K562 (cell line): ENCODE data around the gene SGK1. TPM values are rescaled to one million over a fixed set of nuclear protein-coding genes. Genes with fewer than 3 reads are reported as not detected.

Experiments used
- ARID1B ChIP-seq: fragments of 450-650 bp; IDR thresholded peaks from 2 replicates; pipeline ENCODE4 v1.6.1; 2016; ENCODE audit warnings: antibody characterized with exemption, mild to moderate bottlenecking, inconsistent platforms
- ATF3 ChIP-seq, 2 experiments: fragments of 450-650 bp in 1 of 2; sonication (generic) in 1 of 2; formaldehyde crosslinking in 1 of 2; IDR thresholded peaks in 1 of 2; conservative IDR thresholded peaks in 1 of 2; 2 replicates each; pipeline versions ENCODE4 v1.6.1 to v1.8.1; 2016 to 2023; ENCODE audit warnings: mild to moderate bottlenecking in 2 of 2, moderate library complexity in 2 of 2, inconsistent platforms in 1 of 2, missing genetic modification reagents in 1 of 2
- CTBP1 ChIP-seq: fragments of 450-650 bp; IDR thresholded peaks from 2 replicates; pipeline ENCODE4 v1.6.1; 2016; ENCODE audit warnings: borderline replicate concordance
- KDM2B ChIP-seq: fragments of 250-450 bp; sonication (Bioruptor Pico); IDR thresholded peaks from 2 replicates; pipeline ENCODE4 v1.8.0; 2021; ENCODE audit warnings: mild to moderate bottlenecking, moderate library complexity
- MEIS2 ChIP-seq: fragments of 450-650 bp; IDR thresholded peaks from 2 replicates; pipeline ENCODE4 v1.6.1; 2014; ENCODE audit warnings: mild to moderate bottlenecking; ENCODE audit not compliant: partially characterized antibody
- MIER1 ChIP-seq: fragments of 450-650 bp; IDR thresholded peaks from 2 replicates; pipeline ENCODE4 v1.6.1; 2016; ENCODE audit warnings: antibody characterized with exemption, mild to moderate bottlenecking, low read depth
- NFYB ChIP-seq: IDR thresholded peaks from 2 replicates; pipeline ENCODE4 v1.6.1; 2011; ENCODE audit warnings: mild to moderate bottlenecking, moderate library complexity; ENCODE audit not compliant: insufficient read length; ENCODE audit errors: extremely low read depth
- RBM17 ChIP-seq: fragments of 200-400 bp; formaldehyde crosslinking; IDR thresholded peaks from 2 replicates; pipeline ENCODE4 v1.6.1; 2017; ENCODE audit warnings: low read depth, mild to moderate bottlenecking, low read length, borderline replicate concordance
- SMAD3 ChIP-seq: fragments of 450-650 bp; formaldehyde crosslinking; conservative IDR thresholded peaks from 2 replicates; pipeline ENCODE4 v1.4.0; 2020; ENCODE audit warnings: mild to moderate bottlenecking
- TAF9B ChIP-seq: fragments of 450-650 bp; IDR thresholded peaks from 2 replicates; pipeline ENCODE4 v1.6.1; 2018; ENCODE audit warnings: mild to moderate bottlenecking; ENCODE audit not compliant: partially characterized antibody
- TAL1 ChIP-seq: fragments of 450-650 bp; IDR thresholded peaks from 2 replicates; pipeline ENCODE4 v1.6.1; 2016; ENCODE audit warnings: mild to moderate bottlenecking
- ZBTB49 ChIP-seq: sonication (generic); formaldehyde crosslinking; IDR thresholded peaks from 2 replicates; pipeline ENCODE4 v1.8.0; 2022; ENCODE audit warnings: missing genetic modification reagents, mild to moderate bottlenecking, borderline replicate concordance
- ZBTB8A ChIP-seq: fragments of 450-650 bp; IDR thresholded peaks from 2 replicates; pipeline ENCODE4 v1.6.1; 2018; ENCODE audit warnings: mild to moderate bottlenecking, moderate library complexity; ENCODE audit not compliant: partially characterized antibody
- ZNF165 ChIP-seq: fragments of 250-450 bp; sonication (Bioruptor Pico); IDR thresholded peaks from 2 replicates; pipeline ENCODE4 v1.4.0; 2020; ENCODE audit warnings: borderline replicate concordance
- ZNF347 ChIP-seq: fragments of 450-650 bp; formaldehyde crosslinking; IDR thresholded peaks from 2 replicates; pipeline ENCODE4 v1.4.0; 2020; ENCODE audit warnings: low read depth, mild to moderate bottlenecking, moderate library complexity
- ZNF449 ChIP-seq: fragments of 250-450 bp; sonication (Bioruptor Pico); IDR thresholded peaks from 2 replicates; pipeline ENCODE4 v1.8.0; 2022; ENCODE audit warnings: moderate library complexity, mild to moderate bottlenecking, inconsistent platforms
- ZNF57 ChIP-seq: fragments of 450-650 bp; formaldehyde crosslinking; IDR thresholded peaks from 2 replicates; pipeline ENCODE4 v1.4.0; 2020; ENCODE audit warnings: mild to moderate bottlenecking, moderate library complexity
- ZNF583 ChIP-seq: fragments of 250-450 bp; sonication (Bioruptor Pico); IDR thresholded peaks from 2 replicates; pipeline ENCODE4 v1.4.0; 2020
- ZNF589 ChIP-seq: fragments of 200-800 bp; sonication (Bioruptor generic); IDR thresholded peaks from 2 replicates; pipeline ENCODE4 v1.6.1; 2016; ENCODE audit warnings: low read depth, missing genetic modification characterization, missing compliant biosample characterization
- ZNF639 ChIP-seq, 2 experiments: fragments of 200-800 bp in 1 of 2; sonication (Bioruptor generic) in 1 of 2; sonication (generic) in 1 of 2; formaldehyde crosslinking in 1 of 2; IDR thresholded peaks in 1 of 2; conservative IDR thresholded peaks in 1 of 2; 2 replicates each; pipeline versions ENCODE4 v1.5.0 to v1.6.1; 2016 to 2020; ENCODE audit warnings: missing compliant biosample characterization in 1 of 2, missing genetic modification characterization in 1 of 2, missing genetic modification reagents in 1 of 2
- polyA plus RNA-seq, 8 experiments: library from polyadenylated mRNA; depleted of rRNA in 4 of 8; stranded (reverse) in 5 of 8; unstranded in 3 of 8; fragments of >200 nt; fragmentation: Nextera tagmentation in 2 of 8; fragmentation: Illumina TruSeq in 1 of 8; extraction: Ambion mirVana in 2 of 8; extraction: Trizol in 1 of 8; gene quantifications; 2 replicates each; pipeline versions ENCODE4 v1.2.1 to v1.2.3, GENCODE V29; 2011 to 2014; ENCODE audit warnings: inconsistent platforms in 1 of 8, missing spikeins in 1 of 8
- total RNA-seq, 7 experiments: library from RNA; depleted of rRNA in 6 of 7; stranded (reverse); fragments of >200 nt in 6 of 7; fragmentation: Illumina TruSeq in 2 of 7; extraction: Trizol in 2 of 7; gene quantifications; 2 replicates each; pipeline versions ENCODE4 v1.2.1 to v1.2.3, GENCODE V29; 2011 to 2021; ENCODE audit warnings: low replicate concordance in 1 of 7

SGK1 gene
- total and polyA plus RNA-seq, 9 of the 15 experiments (the other 6 are each of a cell fraction or from before 2014, with no cell fraction given), result 3.5 to 7.2 (median 3.9) TPM

- no peak for TF ChIP-seq ZNF57
- TF ChIP-seq KDM2B (CRISPR knock-in tag), result no peak
- TF ChIP-seq ZNF639 (CRISPR knock-in tag; conservative IDR thresholded peaks at IDR 0.05 in 1 of 2, IDR thresholded peaks at IDR 0.05 in 1 of 2), result peak in 1 of 2 experiments; percentile 56; a peak in 1 of 4 replicates
- TF ChIP-seq MEIS2, result no peak
- TF ChIP-seq ATF3 (IDR thresholded peaks at IDR 0.05), result no peak
- TF ChIP-seq ATF3 (CRISPR knock-in tag; conservative IDR thresholded peaks at IDR 0.05), result no peak
- 0 out of 2 replicates have a peak, but pooled peaks have one; percentile 27 for TF ChIP-seq CTBP1
- TF ChIP-seq TAL1, result peak; percentile 48
- TF ChIP-seq ZBTB8A, result no peak
- TF ChIP-seq ZBTB49 (CRISPR knock-in tag), result no peak
- TF ChIP-seq ZNF583 (CRISPR knock-in tag), result no peak
- TF ChIP-seq ZNF165 (CRISPR knock-in tag), result no peak
- TF ChIP-seq ZNF449 (CRISPR knock-in tag), result no peak
- TF ChIP-seq ZNF347 (CRISPR knock-in tag), result no peak
- TF ChIP-seq ARID1B, result peak; percentile 78
- no peak for TF ChIP-seq SMAD3 (CRISPR knock-in tag)
- TF ChIP-seq NFYB, result no peak
- TF ChIP-seq TAF9B, result no peak
- TF ChIP-seq MIER1, result no peak
- TF ChIP-seq ZNF589 (CRISPR knock-in tag), result no peak
- no peak for TF ChIP-seq RBM17
Observed at GRCh38 chr6:134216301-134217010, 101.5 kb downstream of the SGK1 start (continued).
